ENCODE results near the gene HIPK1. TPM values are rescaled to one million over a fixed set of nuclear protein-coding genes. Genes with fewer than 3 reads are reported as not detected.

The HIPK1 gene
- total and polyA plus RNA-seq, 7 donors: 13.8 to 57.1 (median 47.2) TPM

GRCh38 chr1:113950908-113951307 lies 21.8 kb downstream of the HIPK1 start:
- no peaks in the 10 kb centered on the region for H3K27me3 ChIP-seq
- H3K36me3 ChIP-seq: peaks cover 0 to 25% (median 2%) of the 10 kb centered on the region in 4 donors
- intact Hi-C loops (cut with DNase I): no loop called here
- no peak for TF ChIP-seq POLR2AphosphoS5 (IDR thresholded peaks at IDR 0.05)
- no peaks in the 10 kb centered on the region for H3K9me3 ChIP-seq
- no peak for DNase-seq
- H3K4me3 ChIP-seq: no peak overlapping the region
- H3K27ac ChIP-seq: no peak overlapping the region
- H3K4me1 ChIP-seq: peaks cover 0 to 59% (median 40%) of the 10 kb centered on the region in 4 donors
- WGBS, 2 donors: 97 to 99% methylated on average over 1 of the region's 1 CpG

- Histone ChIP-seq H3K4me1 (peaks cover 0 to 51% (median 32%) of the 10 kb centered on the region in 4 donors), H3K4me3 (no peak overlapping the region), H3K27ac (no peak overlapping the region), H3K36me3 (peaks cover 0 to 33% (median 9%) of the 10 kb centered on the region in 4 donors), H3K9me3 (no peaks in the 10 kb centered on the region), H3K27me3 (no peaks in the 10 kb centered on the region)
- TF ChIP-seq POLR2AphosphoS5 (IDR thresholded peaks at IDR 0.05) (no peak), POLR2A (IDR thresholded peaks at IDR 0.05) (no peak), CTCF (IDR thresholded peaks at IDR 0.05) (no peak), EP300 (IDR thresholded peaks at IDR 0.05) (no peak)
- intact Hi-C loops (cut with DNase I): no loop called here
- WGBS, 2 donors: 95 to 97% methylated on average over 2 of the region's 2 CpGs
- no peak for DNase-seq
These were observed 22.6 kb downstream of the HIPK1 start for GRCh38 chr1:113951719-113952118.

GRCh38 chr1:113957984-113958383 lies 28.9 kb downstream of the HIPK1 start:
- Histone ChIP-seq H3K4me1 (no peaks in the 10 kb centered on the region), H3K9me3 (no peaks in the 10 kb centered on the region), H3K36me3 (peaks cover under 1 to 80% (median 23%) of the 10 kb centered on the region in 4 donors), H3K4me3 (no peak overlapping the region), H3K27ac (no peak overlapping the region), H3K27me3 (no peaks in the 10 kb centered on the region)
- no peak for DNase-seq
- intact Hi-C loops (cut with DNase I): no loop called here
- TF ChIP-seq POLR2A (IDR thresholded peaks at IDR 0.05) (no peak), POLR2AphosphoS5 (IDR thresholded peaks at IDR 0.05) (no peak), CTCF (IDR thresholded peaks at IDR 0.05) (no peak)
- WGBS, 2 donors: 61 to 81% methylated on average over 1 of the region's 1 CpG

GRCh38 chr1:113958691-113959090 lies 29.6 kb downstream of the HIPK1 start:
- Histone ChIP-seq H3K9me3 (no peaks in the 10 kb centered on the region), H3K4me1 (no peaks in the 10 kb centered on the region), H3K27ac (no peak overlapping the region), H3K27me3 (no peaks in the 10 kb centered on the region), H3K4me3 (no peak overlapping the region), H3K36me3 (peaks cover 7 to 83% (median 29%) of the 10 kb centered on the region in 4 donors)
- WGBS, 2 donors: 93 to 95% methylated on average over 1 of the region's 1 CpG
- no peak for DNase-seq
- intact Hi-C loops (cut with DNase I): no loop called here
- no peak for TF ChIP-seq CTCF (IDR thresholded peaks at IDR 0.05)
- no peak for TF ChIP-seq POLR2A (IDR thresholded peaks at IDR 0.05)
- TF ChIP-seq EP300 (IDR thresholded peaks at IDR 0.05): no peak
- no peak for TF ChIP-seq POLR2AphosphoS5 (IDR thresholded peaks at IDR 0.05)

- Histone ChIP-seq H3K27me3 (no peaks in the 10 kb centered on the region), H3K27ac (no peak overlapping the region), H3K4me3 (no peak overlapping the region), H3K36me3 (peaks cover 10 to 71% (median 25%) of the 10 kb centered on the region in 4 donors), H3K9me3 (no peaks in the 10 kb centered on the region), H3K4me1 (peaks cover 0 to 6% (median 3%) of the 10 kb centered on the region in 4 donors)
- WGBS, 2 donors: 94% methylated on average over 12 of the region's 12 CpGs
- TF ChIP-seq CTCF (IDR thresholded peaks at IDR 0.05) (no peak), EP300 (IDR thresholded peaks at IDR 0.05) (no peak), POLR2AphosphoS5 (IDR thresholded peaks at IDR 0.05) (no peak), POLR2A (IDR thresholded peaks at IDR 0.05) (no peak)
- intact Hi-C loops (cut with DNase I): no loop called here
- DNase-seq: no peak
These were observed 34.3 kb downstream of the HIPK1 start for GRCh38 chr1:113963281-113963906.

Measured in sigmoid colon (tissue), 7 donors.